ENCODE measurements around the gene B4GALNT3. TPM values are rescaled to one million over a fixed set of nuclear protein-coding genes. Genes with fewer than 3 reads are reported as not detected.
A peak's percentile ranks its signal among the peaks of the same experiment; 100 is the strongest.

The B4GALNT3 gene
- total RNA-seq, 4 donors from 2014 or later, result 0.20 to 1.9 (median 0.82) TPM

GRCh38 chr12:586318-587071 lies 126.8 kb downstream of the B4GALNT3 start:
- Histone ChIP-seq H3K36me3 (no peaks in the 10 kb centered on the region), H3K4me3 (no peak overlapping the region), H3K27me3 (no peaks in the 10 kb centered on the region), H3K9me3 (no peaks in the 10 kb centered on the region), H3K4me1 (peaks cover 26% of the 10 kb centered on the region in 2 donors), H3K27ac (peak overlapping the region in 2 of 4 donors; percentile 13 to 15)
- in situ Hi-C loops (cut with MboI; ENCODE audit: low sequenced_read_pairs in 4 of 4), result loop anchor here in 1 of 4 donors (25.0 kb wide), 1 partner anchor 151 kb away; no protein-coding TSS in a partner anchor
- ATAC-seq (no peak), DNase-seq (no peak)
- TF ChIP-seq POLR2A (IDR thresholded peaks at IDR 0.05) (no peak), CTCF (IDR thresholded peaks at IDR 0.05 in 4 of 5, conservative IDR thresholded peaks at IDR 0.05 in 1 of 5) (no peak)
- intact Hi-C loops (cut with DNase I; ENCODE audit: low total_unique reads), result no loop called here

GRCh38 chr12:587132-588023 lies 127.6 kb downstream of the B4GALNT3 start:
- ATAC-seq, result no peak
- no peak for DNase-seq
- no peak overlapping the region for H3K27ac ChIP-seq
- in situ Hi-C loops (cut with MboI; ENCODE audit: low sequenced_read_pairs in 4 of 4), result loop anchor here in 1 of 4 donors (25.0 kb wide), 1 partner anchor 150 kb away; no protein-coding TSS in a partner anchor
- intact Hi-C loops (cut with DNase I; ENCODE audit: low total_unique reads), result no loop called here
- no peak for TF ChIP-seq CTCF (IDR thresholded peaks at IDR 0.05 in 4 of 5, conservative IDR thresholded peaks at IDR 0.05 in 1 of 5)
- no peak for TF ChIP-seq POLR2A (IDR thresholded peaks at IDR 0.05)
- H3K4me3 ChIP-seq, result no peak overlapping the region
- H3K4me1 ChIP-seq, result peaks cover 26% of the 10 kb centered on the region in 2 donors
- H3K27me3 ChIP-seq, result no peaks in the 10 kb centered on the region
- no peaks in the 10 kb centered on the region for H3K9me3 ChIP-seq
- no peaks in the 10 kb centered on the region for H3K36me3 ChIP-seq

- H3K27ac ChIP-seq, result no peak overlapping the region
- no peaks in the 10 kb centered on the region for H3K9me3 ChIP-seq
- no peak for TF ChIP-seq CTCF (IDR thresholded peaks at IDR 0.05 in 4 of 5, conservative IDR thresholded peaks at IDR 0.05 in 1 of 5)
- TF ChIP-seq POLR2A (IDR thresholded peaks at IDR 0.05), result no peak
- no peak overlapping the region for H3K4me3 ChIP-seq
- intact Hi-C loops (cut with DNase I; ENCODE audit: low total_unique reads) (no loop called here), in situ Hi-C loops (cut with MboI; ENCODE audit: low sequenced_read_pairs in 4 of 4) (loop anchor here in 1 of 4 donors (25.0 kb wide), 1 partner anchor 149 kb away; no protein-coding TSS in a partner anchor)
- ATAC-seq, result no peak
- H3K36me3 ChIP-seq, result no peaks in the 10 kb centered on the region
- DNase-seq, result no peak
- no peaks in the 10 kb centered on the region for H3K27me3 ChIP-seq
- H3K4me1 ChIP-seq, result peaks cover 26% of the 10 kb centered on the region in 2 donors
Observed at GRCh38 chr12:588024-588322, 128.2 kb downstream of the B4GALNT3 start.

GRCh38 chr12:588646-589045 lies 128.9 kb downstream of the B4GALNT3 start:
- H3K9me3 ChIP-seq, result no peaks in the 10 kb centered on the region
- no peaks in the 10 kb centered on the region for H3K27me3 ChIP-seq
- intact Hi-C loops (cut with DNase I; ENCODE audit: low total_unique reads), result no loop called here
- DNase-seq, result no peak
- H3K4me1 ChIP-seq, result peaks cover 19% of the 10 kb centered on the region in 2 donors
- H3K4me3 ChIP-seq, result no peak overlapping the region
- ATAC-seq, result no peak
- no peaks in the 10 kb centered on the region for H3K36me3 ChIP-seq
- in situ Hi-C loops (cut with MboI; ENCODE audit: low sequenced_read_pairs in 4 of 4), result loop anchor here in 1 of 4 donors (25.0 kb wide), 1 partner anchor 149 kb away; no protein-coding TSS in a partner anchor
- TF ChIP-seq POLR2A (IDR thresholded peaks at IDR 0.05) (no peak), CTCF (IDR thresholded peaks at IDR 0.05 in 4 of 5, conservative IDR thresholded peaks at IDR 0.05 in 1 of 5) (no peak)
- no peak overlapping the region for H3K27ac ChIP-seq

All from gastrocnemius medialis (tissue), 4 donors.